Nephron progenitor cell (in vitro differentiated cells): ENCODE measurements around the gene LPP.

Experiments
- DNase-seq: peaks from one replicate; pipeline ENCODE4 v3.0.0; 2021
- H3K27ac Mint-ChIP-seq: 2 replicates; pipeline ENCODE4 v1.8.0; 2021; ENCODE audit warnings: mild to moderate bottlenecking, moderate library complexity, mixed read lengths
- H3K27me3 Mint-ChIP-seq: 2 replicates; pipeline ENCODE4 v1.8.0; 2021; ENCODE audit warnings: mild to moderate bottlenecking, low read depth, mixed read lengths; ENCODE audit not compliant: poor library complexity
- H3K36me3 Mint-ChIP-seq: 2 replicates; pipeline ENCODE4 v1.8.0; 2021; ENCODE audit warnings: low read depth, mixed read lengths
- H3K4me1 Mint-ChIP-seq: 2 replicates; pipeline ENCODE4 v1.8.0; 2021; ENCODE audit warnings: mixed read lengths
- H3K4me3 Mint-ChIP-seq: 2 replicates; pipeline ENCODE4 v1.8.0; 2021; ENCODE audit warnings: mild to moderate bottlenecking, moderate library complexity, mixed read lengths
- H3K9me3 Mint-ChIP-seq: 2 replicates; pipeline ENCODE4 v1.8.0; 2021; ENCODE audit warnings: mild to moderate bottlenecking, moderate library complexity, mixed read lengths
- CTCF ChIP-seq: fragments of 200-600 bp; sonication (generic); IDR thresholded peaks from 2 replicates; pipeline ENCODE4 v1.5.0; 2021; ENCODE audit warnings: antibody characterized with exemption

Gene LPP

GRCh38 chr3:188294823-188295487 lies 141.0 kb downstream of the LPP start:
- peaks cover 47% of the 10 kb centered on the region for H3K4me1 Mint-ChIP-seq
- DNase-seq, result no peak

GRCh38 chr3:188295876-188296275 lies 141.9 kb downstream of the LPP start:
- no peak for TF ChIP-seq CTCF
- Mint-ChIP-seq H3K27me3 (no peaks in the 10 kb centered on the region), H3K4me1 (peaks cover 50% of the 10 kb centered on the region), H3K36me3 (peaks cover 4% of the 10 kb centered on the region), H3K4me3 (no peak overlapping the region), H3K27ac (no peak overlapping the region), H3K9me3 (no peaks in the 10 kb centered on the region)
- no peak for DNase-seq

More at GRCh38 chr3:188294823-188295487, 141.0 kb downstream of the LPP start:
- Mint-ChIP-seq H3K36me3 (peaks cover 13% of the 10 kb centered on the region), H3K9me3 (no peaks in the 10 kb centered on the region), H3K4me3 (no peak overlapping the region), H3K27ac (peak overlapping the region; percentile 15), H3K27me3 (no peaks in the 10 kb centered on the region)
- no peak for TF ChIP-seq CTCF

GRCh38 chr3:188296761-188297612 lies 143.0 kb downstream of the LPP start:
- H3K27me3 Mint-ChIP-seq, result no peaks in the 10 kb centered on the region
- no peak overlapping the region for H3K4me3 Mint-ChIP-seq
- H3K36me3 Mint-ChIP-seq, result no peaks in the 10 kb centered on the region
- H3K4me1 Mint-ChIP-seq, result peaks cover 59% of the 10 kb centered on the region
- no peak for DNase-seq
- no peaks in the 10 kb centered on the region for H3K9me3 Mint-ChIP-seq
- no peak for TF ChIP-seq CTCF
- H3K27ac Mint-ChIP-seq, result peak overlapping the region; percentile 18

GRCh38 chr3:188298585-188298984 lies 144.6 kb downstream of the LPP start:
- peaks cover 66% of the 10 kb centered on the region for H3K4me1 Mint-ChIP-seq
- no peak for TF ChIP-seq CTCF
- H3K27ac Mint-ChIP-seq, result no peak overlapping the region
- H3K36me3 Mint-ChIP-seq, result no peaks in the 10 kb centered on the region
- no peaks in the 10 kb centered on the region for H3K27me3 Mint-ChIP-seq
- DNase-seq, result no peak
- no peaks in the 10 kb centered on the region for H3K9me3 Mint-ChIP-seq
- no peak overlapping the region for H3K4me3 Mint-ChIP-seq

- Mint-ChIP-seq H3K9me3 (no peaks in the 10 kb centered on the region), H3K4me1 (peaks cover 66% of the 10 kb centered on the region), H3K36me3 (no peaks in the 10 kb centered on the region), H3K27ac (no peak overlapping the region), H3K27me3 (no peaks in the 10 kb centered on the region), H3K4me3 (no peak overlapping the region)
- TF ChIP-seq CTCF, result no peak
- no peak for DNase-seq
Measured at GRCh38 chr3:188299068-188299467, 145.1 kb downstream of the LPP start.
